Activated naive CD8-positive, alpha-beta T cell treated with anti-CD3 and anti-CD28 coated beads, Interleukin-2, amount 10 ng/mL, durations not matched to agents 7 days and 5 days (primary cell): Measurements from ENCODE around the gene ST8SIA5. TPM values are rescaled to one million over a fixed set of nuclear protein-coding genes. Genes with fewer than 3 reads are reported as not detected.

Source experiments
- ATAC-seq: fragments of 150-1000 bp; cut with Tn5 transposase; one replicate; pipeline ENCODE4 v1.10.0; 2021; ENCODE audit warnings: low read depth, moderate library complexity
- POLR2A ChIA-PET: fragments of 350-600 bp; sonication (Branson Sonifier 250); formaldehyde crosslinking; loops from one replicate; lab custom pipeline; 2021; ENCODE audit warnings: antibody characterized with exemption; lab: Charles Lee
- DNase-seq: peaks from one replicate; pipeline ENCODE4 v3.0.0; 2021
- H3K27ac Mint-ChIP-seq: one replicate; pipeline ENCODE4 v1.8.0; 2022; ENCODE audit warnings: mild to moderate bottlenecking, mixed read lengths
- H3K27me3 Mint-ChIP-seq: one replicate; pipeline ENCODE4 v1.8.0; 2022; ENCODE audit warnings: mild to moderate bottlenecking, moderate library complexity, mixed read lengths
- H3K36me3 Mint-ChIP-seq: one replicate; pipeline ENCODE4 v1.8.0; 2021; ENCODE audit warnings: mild to moderate bottlenecking, mixed read lengths
- H3K4me1 Mint-ChIP-seq: one replicate; pipeline ENCODE4 v1.8.0; 2021; ENCODE audit warnings: mixed read lengths
- H3K4me3 Mint-ChIP-seq: one replicate; pipeline ENCODE4 v1.8.0; 2022; ENCODE audit warnings: mild to moderate bottlenecking, moderate library complexity, mixed read lengths
- H3K9me3 Mint-ChIP-seq: one replicate; pipeline ENCODE4 v1.8.0; 2021; ENCODE audit warnings: mixed read lengths
- total RNA-seq, 2 experiments: library from RNA; stranded (reverse); gene quantifications; one replicate each; pipeline ENCODE4 v1.2.3, GENCODE V29; 2021

ST8SIA5 gene
- total RNA-seq, 2 experiments from 2014 or later, result not detected

DNA sequence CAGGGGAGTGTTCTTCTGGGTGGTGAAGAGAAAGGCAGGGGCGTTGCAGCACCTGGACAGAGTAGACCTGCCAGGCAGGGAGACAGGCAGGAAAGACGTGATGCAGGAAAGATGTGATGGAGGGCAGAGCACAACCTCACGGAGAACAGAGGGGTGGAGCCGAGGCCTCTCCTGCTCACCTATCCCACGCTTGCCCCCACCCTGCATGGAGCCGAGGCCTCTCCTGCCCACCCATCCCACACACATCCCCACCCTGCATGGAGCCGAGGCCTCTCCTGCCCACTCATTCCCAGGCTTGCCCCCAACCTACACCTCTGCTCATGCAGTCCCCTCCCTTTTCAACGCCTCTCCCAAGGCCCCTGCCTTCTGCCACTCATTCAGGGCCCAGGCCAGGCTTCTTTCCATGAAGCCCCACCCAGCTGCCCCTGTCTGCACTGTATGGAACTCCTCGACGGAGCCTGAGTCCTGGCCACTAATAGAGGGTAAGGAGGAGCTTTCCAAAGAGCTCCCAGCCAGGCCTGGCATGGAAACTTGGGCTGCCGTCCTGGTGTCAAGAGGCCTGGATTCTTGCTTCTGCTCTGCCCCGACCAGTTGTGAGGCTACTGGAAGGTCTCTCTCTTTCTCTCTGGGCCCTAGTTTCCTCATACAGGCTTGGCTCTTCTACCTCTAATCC is 67.9 kb downstream of the ST8SIA5 start:
- no peak overlapping the region for H3K4me3 Mint-ChIP-seq
- no peak for ATAC-seq
- no peak overlapping the region for H3K27ac Mint-ChIP-seq
- no peak for DNase-seq
- H3K9me3 Mint-ChIP-seq, result no peaks in the 10 kb centered on the region
- H3K27me3 Mint-ChIP-seq, result peaks cover 6% of the 10 kb centered on the region
- H3K36me3 Mint-ChIP-seq, result no peaks in the 10 kb centered on the region
- no peaks in the 10 kb centered on the region for H3K4me1 Mint-ChIP-seq
- POLR2A ChIA-PET, result interaction anchor here (0.6 kb wide), 1 partner anchor 17 kb away, joined by 4 read pairs; no protein-coding TSS in a partner anchor

- no peak overlapping the region for H3K4me3 Mint-ChIP-seq
- no peaks in the 10 kb centered on the region for H3K9me3 Mint-ChIP-seq
- no peaks in the 10 kb centered on the region for H3K27me3 Mint-ChIP-seq
- no peaks in the 10 kb centered on the region for H3K36me3 Mint-ChIP-seq
- H3K4me1 Mint-ChIP-seq, result no peaks in the 10 kb centered on the region
- POLR2A ChIA-PET, result no interaction called here
- H3K27ac Mint-ChIP-seq, result no peak overlapping the region
- ATAC-seq, result no peak
- DNase-seq, result no peak
Measured at GRCh38 chr18:46686186-46686585, 70.7 kb downstream of the ST8SIA5 start.

DNA sequence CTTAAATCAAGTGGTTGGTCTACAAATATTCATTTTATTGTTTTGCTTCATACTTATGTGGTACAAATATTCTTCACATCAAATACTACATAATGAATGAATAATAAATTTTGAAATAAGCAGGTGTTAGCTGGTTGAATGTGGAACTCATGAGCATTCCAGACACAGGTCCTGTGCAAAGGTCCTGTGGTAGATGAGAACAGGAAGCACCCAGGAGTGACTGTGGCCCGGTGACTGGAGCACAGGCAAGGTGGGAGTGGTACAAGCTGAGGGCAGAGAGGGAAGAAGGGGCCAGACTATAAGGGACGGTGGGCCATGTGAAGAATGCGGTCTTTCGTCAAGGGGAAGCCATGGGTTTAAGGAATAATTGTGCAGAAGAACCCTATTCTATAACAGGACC is 73.6 kb downstream of the ST8SIA5 start:
- peaks cover 3% of the 10 kb centered on the region for H3K27me3 Mint-ChIP-seq
- H3K9me3 Mint-ChIP-seq, result no peaks in the 10 kb centered on the region
- no peak overlapping the region for H3K27ac Mint-ChIP-seq
- no peak for ATAC-seq
- POLR2A ChIA-PET, result no interaction called here
- H3K4me1 Mint-ChIP-seq, result no peaks in the 10 kb centered on the region
- no peak for DNase-seq
- no peaks in the 10 kb centered on the region for H3K36me3 Mint-ChIP-seq
- H3K4me3 Mint-ChIP-seq, result no peak overlapping the region

DNA sequence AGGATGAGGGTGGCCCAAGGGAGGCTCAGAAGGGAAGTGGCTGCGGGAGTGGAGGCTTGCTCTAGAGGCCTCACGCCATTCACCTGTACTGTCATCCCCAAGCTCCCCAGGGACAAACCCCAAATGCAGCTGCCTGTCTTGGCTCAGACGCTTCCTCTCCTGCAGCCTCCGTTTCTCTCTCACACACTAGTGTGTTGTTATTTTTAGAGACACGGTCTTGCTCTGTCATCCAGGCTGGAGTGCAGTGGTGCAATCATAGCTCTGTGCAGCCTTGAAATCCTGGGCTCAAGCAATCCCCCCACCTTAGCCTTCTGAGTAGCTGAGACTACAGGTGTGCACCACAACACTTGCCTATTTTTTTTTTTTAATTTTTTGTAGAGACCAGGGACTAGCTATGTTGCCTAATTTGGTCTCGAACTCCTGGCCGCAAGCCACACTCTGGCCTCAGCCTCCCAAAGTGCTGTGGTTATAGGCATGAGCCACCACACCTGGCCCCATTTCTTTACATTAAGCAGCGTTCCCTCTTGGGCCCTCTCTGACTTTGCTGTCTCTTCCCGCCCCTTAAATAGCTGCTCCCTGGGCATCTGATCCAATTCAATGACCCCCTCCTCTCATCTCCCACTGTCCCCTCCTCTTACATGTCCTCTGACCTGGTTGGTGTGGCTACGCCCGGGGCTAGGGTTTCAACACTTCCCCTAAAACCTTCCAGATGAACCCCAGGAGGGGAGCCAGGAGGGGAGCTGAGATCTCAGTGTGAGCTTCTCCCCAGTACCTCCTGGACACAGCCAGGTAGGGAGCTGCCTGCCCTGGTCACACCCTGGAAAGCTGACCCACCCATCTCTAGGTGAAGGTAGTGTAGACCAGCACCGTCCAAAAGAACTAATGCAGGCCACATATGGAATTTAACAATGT is 75.8 kb downstream of the ST8SIA5 start:
- no peaks in the 10 kb centered on the region for H3K9me3 Mint-ChIP-seq
- POLR2A ChIA-PET, result interaction anchor here (0.7 kb wide), 1 partner anchor 938 kb away, joined by 3 read pairs; no protein-coding TSS in a partner anchor
- no peak for DNase-seq
- H3K27ac Mint-ChIP-seq, result no peak overlapping the region
- H3K36me3 Mint-ChIP-seq, result no peaks in the 10 kb centered on the region
- peaks cover 5% of the 10 kb centered on the region for H3K27me3 Mint-ChIP-seq
- no peak for ATAC-seq
- H3K4me1 Mint-ChIP-seq, result no peaks in the 10 kb centered on the region
- H3K4me3 Mint-ChIP-seq, result no peak overlapping the region

DNA sequence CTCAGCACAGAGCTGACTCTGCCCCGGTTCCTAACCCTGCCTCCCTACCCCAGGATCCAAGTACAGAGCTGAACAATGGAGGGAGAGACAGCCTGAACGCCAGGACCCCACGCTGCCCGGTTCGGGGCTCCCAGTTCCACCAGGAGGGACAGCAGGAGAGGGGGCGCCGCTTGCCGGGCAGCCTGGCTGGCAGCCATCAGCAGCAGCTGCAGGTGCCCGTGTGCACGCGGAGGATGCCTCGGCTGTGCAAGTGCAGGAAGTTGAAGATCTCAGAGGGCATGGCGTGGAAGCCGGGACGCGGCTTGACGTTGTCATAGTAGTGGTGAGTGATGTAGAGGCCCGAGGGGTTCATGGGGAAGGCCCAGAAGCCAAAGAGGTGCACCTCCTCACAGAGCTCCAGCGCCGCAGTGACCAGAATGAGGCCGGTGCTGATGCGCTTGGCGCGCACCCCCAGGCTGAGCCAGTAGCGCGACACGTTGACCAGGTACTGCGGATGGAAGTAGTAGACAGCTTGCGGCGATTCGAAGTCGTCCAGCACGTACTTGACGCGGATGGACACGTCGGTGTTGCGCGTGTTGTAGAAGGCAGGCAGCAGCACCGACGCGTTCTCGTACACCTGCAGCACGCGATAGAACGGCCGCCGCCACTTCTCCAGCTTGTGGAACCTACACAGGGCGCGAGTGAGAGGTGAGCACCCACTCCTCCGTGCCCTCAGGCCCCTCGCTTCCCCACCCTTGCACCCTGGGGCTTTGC is 76.8 kb downstream of the ST8SIA5 start:
- H3K27ac Mint-ChIP-seq, result no peak overlapping the region
- H3K9me3 Mint-ChIP-seq, result no peaks in the 10 kb centered on the region
- DNase-seq (no peak), ATAC-seq (no peak)
- no peaks in the 10 kb centered on the region for H3K4me1 Mint-ChIP-seq
- POLR2A ChIA-PET, result no interaction called here
- no peaks in the 10 kb centered on the region for H3K36me3 Mint-ChIP-seq
- H3K4me3 Mint-ChIP-seq, result no peak overlapping the region
- H3K27me3 Mint-ChIP-seq, result peaks cover 7% of the 10 kb centered on the region

GRCh38 chr18:46678785-46679399 is 78.0 kb downstream of the ST8SIA5 start:
- Mint-ChIP-seq H3K4me1 (no peaks in the 10 kb centered on the region), H3K9me3 (no peaks in the 10 kb centered on the region), H3K27ac (no peak overlapping the region), H3K27me3 (peaks cover 8% of the 10 kb centered on the region), H3K36me3 (no peaks in the 10 kb centered on the region), H3K4me3 (no peak overlapping the region)
- DNase-seq (no peak), ATAC-seq (no peak)
- POLR2A ChIA-PET, result no interaction called here

DNA sequence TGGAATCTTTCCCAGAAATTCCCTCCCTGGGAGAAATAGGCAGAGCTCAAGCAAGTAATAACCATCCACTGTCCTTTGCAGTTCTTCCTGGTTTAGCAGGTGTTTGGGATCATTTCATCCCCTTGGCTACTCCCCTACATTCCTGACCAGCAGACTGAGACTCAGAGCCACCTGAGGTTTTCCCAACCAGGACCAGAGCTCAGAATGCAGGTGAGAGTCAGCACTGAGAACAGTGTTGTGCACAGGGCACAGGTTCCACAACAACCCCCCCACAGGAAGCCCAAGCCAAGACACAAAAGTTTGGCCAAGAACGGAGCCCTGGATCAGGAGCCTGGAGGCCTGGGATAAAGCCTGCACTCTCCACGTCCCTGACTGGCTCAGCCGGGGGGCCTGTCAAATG is 78.8 kb downstream of the ST8SIA5 start:
- Mint-ChIP-seq H3K4me1 (no peaks in the 10 kb centered on the region), H3K36me3 (no peaks in the 10 kb centered on the region), H3K27ac (no peak overlapping the region), H3K27me3 (peaks cover 8% of the 10 kb centered on the region), H3K9me3 (no peaks in the 10 kb centered on the region), H3K4me3 (no peak overlapping the region)
- DNase-seq, result no peak
- no peak for ATAC-seq
- POLR2A ChIA-PET, result no interaction called here

- ATAC-seq, result no peak
- H3K4me3 Mint-ChIP-seq, result no peak overlapping the region
- peaks cover 12% of the 10 kb centered on the region for H3K27me3 Mint-ChIP-seq
- H3K36me3 Mint-ChIP-seq, result no peaks in the 10 kb centered on the region
- H3K27ac Mint-ChIP-seq, result no peak overlapping the region
- no peaks in the 10 kb centered on the region for H3K9me3 Mint-ChIP-seq
- DNase-seq, result no peak
- POLR2A ChIA-PET, result no interaction called here
- peaks cover under 1% of the 10 kb centered on the region for H3K4me1 Mint-ChIP-seq
Measured at GRCh38 chr18:46677611-46678010, 79.2 kb downstream of the ST8SIA5 start.

- ATAC-seq (no peak), DNase-seq (no peak)
- no peaks in the 10 kb centered on the region for H3K9me3 Mint-ChIP-seq
- peaks cover 6% of the 10 kb centered on the region for H3K4me1 Mint-ChIP-seq
- H3K27ac Mint-ChIP-seq, result no peak overlapping the region
- POLR2A ChIA-PET, result no interaction called here
- H3K36me3 Mint-ChIP-seq, result no peaks in the 10 kb centered on the region
- no peak overlapping the region for H3K4me3 Mint-ChIP-seq
- H3K27me3 Mint-ChIP-seq, result peaks cover 14% of the 10 kb centered on the region
Measured at GRCh38 chr18:46676182-46676835, 80.5 kb downstream of the ST8SIA5 start.

- Mint-ChIP-seq H3K27ac (no peak overlapping the region), H3K9me3 (no peaks in the 10 kb centered on the region), H3K4me3 (no peak overlapping the region), H3K27me3 (peaks cover 19% of the 10 kb centered on the region), H3K4me1 (peaks cover 6% of the 10 kb centered on the region), H3K36me3 (no peaks in the 10 kb centered on the region)
- POLR2A ChIA-PET, result no interaction called here
- ATAC-seq, result no peak
- no peak for DNase-seq
Measured at GRCh38 chr18:46675112-46675511, 81.7 kb downstream of the ST8SIA5 start.

GRCh38 chr18:46672062-46672970 is 84.5 kb downstream of the ST8SIA5 start:
- Mint-ChIP-seq H3K27ac (no peak overlapping the region), H3K27me3 (peaks cover 18% of the 10 kb centered on the region), H3K36me3 (no peaks in the 10 kb centered on the region), H3K4me1 (peaks cover 6% of the 10 kb centered on the region), H3K4me3 (no peak overlapping the region), H3K9me3 (no peaks in the 10 kb centered on the region)
- DNase-seq (no peak), ATAC-seq (peak; percentile 76)
- POLR2A ChIA-PET, result interaction anchor here (0.6 to 0.7 kb wide), 2 partner anchors 17 to 41 kb away, joined by 3 to 4 read pairs; no protein-coding TSS in a partner anchor

- Mint-ChIP-seq H3K27me3 (peaks cover 15% of the 10 kb centered on the region), H3K27ac (no peak overlapping the region), H3K36me3 (no peaks in the 10 kb centered on the region), H3K9me3 (no peaks in the 10 kb centered on the region), H3K4me3 (no peak overlapping the region), H3K4me1 (peaks cover 6% of the 10 kb centered on the region)
- DNase-seq (no peak), ATAC-seq (no peak)
- POLR2A ChIA-PET, result no interaction called here
Measured at GRCh38 chr18:46668694-46669093, 88.2 kb downstream of the ST8SIA5 start.
